WTC11 (cell line): ENCODE results near the gene THBS3. TPM values are rescaled to one million over a fixed set of nuclear protein-coding genes. Genes with fewer than 3 reads are reported as not detected.

Experiments used
- ATF3 ChIP-seq: sonication (generic); formaldehyde crosslinking; conservative IDR thresholded peaks from 2 replicates; pipeline ENCODE4 v1.8.1; 2022; ENCODE audit warnings: mild to moderate bottlenecking, missing genetic modification reagents
- CBFB ChIP-seq: sonication (generic); formaldehyde crosslinking; IDR thresholded peaks from 2 replicates; pipeline ENCODE4 v1.8.1; 2022; ENCODE audit warnings: mild to moderate bottlenecking, low read depth, missing genetic modification reagents
- CREB1 ChIP-seq: sonication (generic); formaldehyde crosslinking; IDR thresholded peaks from 2 replicates; pipeline ENCODE4 v1.8.0; 2023; ENCODE audit warnings: mild to moderate bottlenecking, missing genetic modification reagents
- E2F4 ChIP-seq: sonication (generic); formaldehyde crosslinking; IDR thresholded peaks from 2 replicates; pipeline ENCODE4 v1.8.1; 2022; ENCODE audit warnings: low read depth, mild to moderate bottlenecking, moderate library complexity, missing genetic modification reagents, borderline replicate concordance
- ELF4 ChIP-seq: sonication (generic); formaldehyde crosslinking; IDR thresholded peaks from 2 replicates; pipeline ENCODE4 v1.8.1; 2022; ENCODE audit warnings: low read depth, mild to moderate bottlenecking, moderate library complexity, missing genetic modification reagents
- EMX1 ChIP-seq: fragments of 250-450 bp; sonication (Bioruptor Pico); IDR thresholded peaks from 2 replicates; pipeline ENCODE4 v1.8.0; 2021; ENCODE audit warnings: mild to moderate bottlenecking
- ETV6 ChIP-seq: sonication (generic); formaldehyde crosslinking; IDR thresholded peaks from 2 replicates; pipeline ENCODE4 v1.8.1; 2022; ENCODE audit warnings: mild to moderate bottlenecking, missing genetic modification reagents
- FOXJ3 ChIP-seq: sonication (generic); formaldehyde crosslinking; IDR thresholded peaks from 2 replicates; pipeline ENCODE4 v1.9.0; 2021; ENCODE audit warnings: missing genetic modification reagents, mild to moderate bottlenecking, borderline replicate concordance
- HMGXB4 ChIP-seq: sonication (generic); formaldehyde crosslinking; IDR thresholded peaks from 2 replicates; pipeline ENCODE4 v1.8.1; 2023; ENCODE audit warnings: mild to moderate bottlenecking, moderate library complexity, missing genetic modification reagents
- NR1H2 ChIP-seq: sonication (generic); formaldehyde crosslinking; IDR thresholded peaks from 2 replicates; pipeline ENCODE4 v1.9.0; 2021; ENCODE audit warnings: mild to moderate bottlenecking, moderate library complexity, missing genetic modification reagents
- NR2C2 ChIP-seq: sonication (generic); formaldehyde crosslinking; IDR thresholded peaks from 2 replicates; pipeline ENCODE4 v1.8.0; 2022; ENCODE audit warnings: mild to moderate bottlenecking, missing genetic modification reagents
- PRDM15 ChIP-seq: sonication (generic); formaldehyde crosslinking; IDR thresholded peaks from 2 replicates; pipeline ENCODE4 v1.8.0; 2022; ENCODE audit warnings: missing genetic modification reagents
- PREB ChIP-seq: sonication (generic); formaldehyde crosslinking; IDR thresholded peaks from 2 replicates; pipeline ENCODE4 v1.8.1; 2022; ENCODE audit warnings: mild to moderate bottlenecking, missing genetic modification reagents, moderate library complexity, borderline replicate concordance
- PRRX2 ChIP-seq: fragments of 250-450 bp; sonication (Bioruptor Pico); IDR thresholded peaks from 2 replicates; pipeline ENCODE4 v1.8.0; 2021; ENCODE audit warnings: mild to moderate bottlenecking
- RELA ChIP-seq: sonication (generic); formaldehyde crosslinking; IDR thresholded peaks from 2 replicates; pipeline ENCODE4 v1.8.1; 2022; ENCODE audit warnings: missing genetic modification reagents, mild to moderate bottlenecking, borderline replicate concordance
- SP1 ChIP-seq: sonication (generic); formaldehyde crosslinking; conservative IDR thresholded peaks from 2 replicates; pipeline ENCODE4 v1.8.1; 2022; ENCODE audit warnings: missing genetic modification reagents
- USF1 ChIP-seq: sonication (generic); formaldehyde crosslinking; IDR thresholded peaks from 2 replicates; pipeline ENCODE4 v1.8.0; 2022; ENCODE audit warnings: mild to moderate bottlenecking, missing genetic modification reagents
- ZNF263 ChIP-seq: sonication (generic); formaldehyde crosslinking; IDR thresholded peaks from 2 replicates; pipeline ENCODE4 v1.8.1; 2022; ENCODE audit warnings: low read depth, mild to moderate bottlenecking, moderate library complexity, missing genetic modification reagents
- ZNF425 ChIP-seq: fragments of 250-450 bp; sonication (Bioruptor Pico); conservative IDR thresholded peaks from 2 replicates; pipeline ENCODE4 v1.9.0; 2021; ENCODE audit warnings: mild to moderate bottlenecking
- ZNF532 ChIP-seq: fragments of 250-450 bp; sonication (Bioruptor Pico); IDR thresholded peaks from 2 replicates; pipeline ENCODE4 v1.9.0; 2021; ENCODE audit warnings: mild to moderate bottlenecking, borderline replicate concordance
- ZSCAN18 ChIP-seq: fragments of 250-450 bp; sonication (Bioruptor Pico); IDR thresholded peaks from 2 replicates; pipeline ENCODE4 v2.1.2; 2022; ENCODE audit warnings: mild to moderate bottlenecking, moderate library complexity
- total RNA-seq: library from RNA; stranded (reverse); gene quantifications from 3 replicates; pipeline ENCODE4 v1.2.3, GENCODE V29; 2021

The THBS3 gene
- total RNA-seq, 1 experiment from 2014 or later = 5.3 TPM

GRCh38 chr1:155205969-155206593 lies 1.6 kb downstream of the THBS3 start (continued):
- TF ChIP-seq PREB (no peak), PRDM15 (CRISPR knock-in tag) (no peak), NR1H2 (CRISPR knock-in tag) (no peak), ZNF263 (CRISPR knock-in tag) (peak; percentile 55; the same call in 1 of the 2 replicates), ELF4 (CRISPR knock-in tag) (no peak), ZSCAN18 (no peak), SP1 (CRISPR knock-in tag) (no peak), PRRX2 (CRISPR knock-in tag) (peak; percentile 74), RELA (no peak), FOXJ3 (CRISPR knock-in tag) (no peak), CREB1 (CRISPR knock-in tag) (no peak), NR2C2 (CRISPR knock-in tag) (no peak), ZNF425 (CRISPR knock-in tag) (0 out of 2 replicates have a peak, but pooled peaks have one; percentile 25), ETV6 (CRISPR knock-in tag) (0 out of 2 replicates have a peak, but pooled peaks have one; percentile 24), HMGXB4 (CRISPR knock-in tag) (0 out of 2 replicates have a peak, but pooled peaks have one; percentile 13), ZNF532 (CRISPR knock-in tag) (no peak), CBFB (CRISPR knock-in tag) (no peak), USF1 (CRISPR knock-in tag) (no peak), E2F4 (CRISPR knock-in tag) (no peak), EMX1 (CRISPR knock-in tag) (peak; percentile 70), ATF3 (CRISPR knock-in tag) (no peak)
